Gastroesophageal sphincter (tissue), 3 donors: ENCODE results near the gene STT3B.

Experiments
- POLR2A ChIP-seq, 2 donors: fragments of 450-650 bp; IDR thresholded peaks; one replicate each; pipeline ENCODE4 v1.6.1; 2017; ENCODE audit warnings: antibody characterized with exemption in 2 of 2, mild to moderate bottlenecking in 2 of 2, moderate library complexity in 1 of 2
- TF ChIP-seq, protein P1 (sequence below), 4 experiments: fragments of 200-600 bp in 2 of 4; fragments of 450-650 bp in 2 of 4; sonication (generic) in 1 of 4; IDR thresholded peaks; one replicate each; pipeline ENCODE4 v1.5.1; 2017 to 2019; ENCODE audit warnings: antibody characterized with exemption in 4 of 4, mild to moderate bottlenecking in 2 of 4, moderate library complexity in 2 of 4

DNA sequence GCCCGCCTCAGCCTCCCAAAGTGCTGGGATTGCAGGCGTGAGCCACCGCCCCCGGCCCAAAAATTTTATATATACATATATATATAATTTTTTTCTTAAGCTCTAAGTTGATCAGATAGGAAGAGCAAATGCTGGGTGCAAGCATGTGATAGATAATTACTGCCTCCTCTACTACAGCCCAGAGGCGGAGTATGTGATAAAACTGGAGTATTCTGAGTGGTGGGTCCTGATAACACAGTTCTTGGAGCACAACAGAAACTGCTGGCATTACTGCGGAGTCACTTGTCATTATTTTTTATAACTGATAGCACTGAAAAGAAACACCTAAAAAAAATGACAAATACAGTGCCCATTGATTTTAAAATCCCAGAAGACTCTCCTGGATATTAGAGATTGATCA lies 41.1 kb upstream of the STT3B start:
- TF ChIP-seq POLR2A (IDR thresholded peaks at IDR 0.05), result no peak
- TF ChIP-seq, protein P1, sequence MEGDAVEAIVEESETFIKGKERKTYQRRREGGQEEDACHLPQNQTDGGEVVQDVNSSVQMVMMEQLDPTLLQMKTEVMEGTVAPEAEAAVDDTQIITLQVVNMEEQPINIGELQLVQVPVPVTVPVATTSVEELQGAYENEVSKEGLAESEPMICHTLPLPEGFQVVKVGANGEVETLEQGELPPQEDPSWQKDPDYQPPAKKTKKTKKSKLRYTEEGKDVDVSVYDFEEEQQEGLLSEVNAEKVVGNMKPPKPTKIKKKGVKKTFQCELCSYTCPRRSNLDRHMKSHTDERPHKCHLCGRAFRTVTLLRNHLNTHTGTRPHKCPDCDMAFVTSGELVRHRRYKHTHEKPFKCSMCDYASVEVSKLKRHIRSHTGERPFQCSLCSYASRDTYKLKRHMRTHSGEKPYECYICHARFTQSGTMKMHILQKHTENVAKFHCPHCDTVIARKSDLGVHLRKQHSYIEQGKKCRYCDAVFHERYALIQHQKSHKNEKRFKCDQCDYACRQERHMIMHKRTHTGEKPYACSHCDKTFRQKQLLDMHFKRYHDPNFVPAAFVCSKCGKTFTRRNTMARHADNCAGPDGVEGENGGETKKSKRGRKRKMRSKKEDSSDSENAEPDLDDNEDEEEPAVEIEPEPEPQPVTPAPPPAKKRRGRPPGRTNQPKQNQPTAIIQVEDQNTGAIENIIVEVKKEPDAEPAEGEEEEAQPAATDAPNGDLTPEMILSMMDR (IDR thresholded peaks at IDR 0.05), result no peak
